ENCODE measurements around the gene ZC3H10.

GRCh38 chr12:56078931-56079722, 38.9 kb upstream of the ZC3H10 start:
- TF ChIP-seq ZNF281 (CRISPR knock-in tag; IDR thresholded peaks at IDR 0.05) (no peak; the same call in 1 of the 2 replicates), NR1H2 (CRISPR knock-in tag; IDR thresholded peaks at IDR 0.05) (no peak), USF2 (CRISPR knock-in tag; IDR thresholded peaks at IDR 0.05) (no peak), NFYB (CRISPR knock-in tag; conservative IDR thresholded peaks at IDR 0.05; ENCODE audit: low read depth) (no peak), CTCF (IDR thresholded peaks at IDR 0.05) (peak; percentile 46; the same call in 1 of the 2 replicates), ATF2 (CRISPR knock-in tag; IDR thresholded peaks at IDR 0.05; ENCODE audit: borderline replicate concordance, low read depth) (no peak), ZNF416 (CRISPR knock-in tag; IDR thresholded peaks at IDR 0.05) (no peak), JUN (CRISPR knock-in tag; IDR thresholded peaks at IDR 0.05) (no peak), STAT6 (CRISPR knock-in tag; conservative IDR thresholded peaks at IDR 0.05; ENCODE audit: low read depth) (no peak), TCF7 (CRISPR knock-in tag; IDR thresholded peaks at IDR 0.05; ENCODE audit: low read depth) (no peak), ZNF138 (CRISPR knock-in tag; conservative IDR thresholded peaks at IDR 0.05) (no peak)

All from WTC11 (cell line).